IMR-90 (cell line): ENCODE results near the gene PPL. TPM values are rescaled to one million over a fixed set of nuclear protein-coding genes. Genes with fewer than 3 reads are reported as not detected.

Experiments used
- ATAC-seq: fragments of 200-7000 bp; cut with Tn5 transposase; 2 replicates; pipeline ENCODE4 v1.9.1; 2020; ENCODE audit warnings: low read depth, mild to moderate bottlenecking, moderate library complexity
- BruUV-seq: library from RNA; stranded (reverse); fragments of 400-500 nt; replicated peaks from 2 replicates; lab custom pipeline; 2021; lab: Mats Ljungman, UMichigan
- CTCF ChIA-PET: fragments of 300-600 bp; formaldehyde crosslinking; extraction: SDS; loops from one replicate; lab custom pipeline; 2021; ENCODE audit warnings: antibody characterized with exemption; lab: Yijun Ruan, JAX
- POLR2A ChIA-PET: fragments of 300-600 bp; sonication (Branson Sonifier 250); formaldehyde crosslinking; loops from one replicate; lab custom pipeline; 2022; ENCODE audit warnings: antibody characterized with exemption; ENCODE audit not compliant: unreplicated experiment; lab: Charles Lee
- DNase-seq: peaks from one replicate; pipeline ENCODE4 v3.0.0; 2013
- H2AFZ ChIP-seq: replicated peaks from 2 replicates; pipeline ENCODE3; 2013; ENCODE audit warnings: low read length, mild to moderate bottlenecking; ENCODE audit not compliant: poor library complexity
- H2AK5ac ChIP-seq: 2 replicates; pipeline ENCODE4 v1.6.1; 2013; ENCODE audit warnings: low read depth, low read length, inconsistent platforms
- H2AK9ac ChIP-seq: replicated peaks from 2 replicates; pipeline ENCODE3; 2013; ENCODE audit warnings: mild to moderate bottlenecking, low read depth, low read length, moderate library complexity; ENCODE audit not compliant: poor library complexity
- H2BK120ac ChIP-seq: 2 replicates; pipeline ENCODE4 v1.6.1; 2013; ENCODE audit warnings: low read depth, low read length, inconsistent platforms
- H2BK15ac ChIP-seq: 3 replicates; pipeline ENCODE4 v1.6.1; 2013; ENCODE audit warnings: low read depth, low read length, inconsistent platforms
- H2BK20ac ChIP-seq: 2 replicates; pipeline ENCODE4 v1.6.1; 2013; ENCODE audit warnings: low read depth, mild to moderate bottlenecking, inconsistent platforms, low read length, moderate library complexity
- H2BK5ac ChIP-seq: 2 replicates; pipeline ENCODE4 v1.6.1; 2013; ENCODE audit warnings: mild to moderate bottlenecking, low read depth, low read length, inconsistent platforms; ENCODE audit not compliant: poor library complexity, severe bottlenecking
- H3K14ac ChIP-seq: replicated peaks from 2 replicates; pipeline ENCODE4 v1.6.1; 2013; ENCODE audit warnings: low read depth, low read length, inconsistent platforms
- H3K18ac ChIP-seq: 2 replicates; pipeline ENCODE4 v1.6.1; 2013; ENCODE audit warnings: low read depth, low read length, control low read depth
- H3K23ac ChIP-seq: 2 replicates; pipeline ENCODE4 v1.6.1; 2013; ENCODE audit warnings: low read depth, low read length, inconsistent platforms
- H3K27ac ChIP-seq: 2 replicates; pipeline ENCODE4 v1.5.1; 2013; ENCODE audit warnings: mild to moderate bottlenecking, control low read depth, low read length; ENCODE audit not compliant: insufficient read depth
- H3K27me3 ChIP-seq: 2 replicates; pipeline ENCODE4 v1.6.1; 2013; ENCODE audit warnings: low read length; ENCODE audit not compliant: control insufficient read depth, insufficient read depth
- H3K36me3 ChIP-seq: 2 replicates; pipeline ENCODE4 v1.6.1; 2013; ENCODE audit warnings: low read length, mixed read lengths; ENCODE audit not compliant: control insufficient read depth, insufficient read depth
- H3K4ac ChIP-seq: 2 replicates; pipeline ENCODE4 v1.6.1; 2013; ENCODE audit warnings: low read depth, low read length, inconsistent platforms
- H3K4me1 ChIP-seq: 2 replicates; pipeline ENCODE4 v1.6.1; 2013; ENCODE audit warnings: low read length, mixed read lengths; ENCODE audit not compliant: control insufficient read depth, insufficient read depth
- H3K4me2 ChIP-seq: 2 replicates; pipeline ENCODE4 v1.6.1; 2013; ENCODE audit warnings: low read depth, mild to moderate bottlenecking, control low read depth, low read length, moderate library complexity
- H3K4me3 ChIP-seq: 2 replicates; pipeline ENCODE4 v1.5.1; 2013; ENCODE audit warnings: low read depth, mild to moderate bottlenecking, control low read depth, low read length, moderate library complexity; ENCODE audit not compliant: insufficient read depth
- H3K56ac ChIP-seq: 2 replicates; pipeline ENCODE4 v1.6.1; 2013; ENCODE audit warnings: low read length, inconsistent platforms; ENCODE audit not compliant: insufficient read depth; ENCODE audit errors: extremely low read depth
- H3K79me1 ChIP-seq, 2 experiments: 2 replicates each; pipeline ENCODE4 v1.6.1; 2013; ENCODE audit warnings: low read length in 2 of 2, inconsistent platforms in 1 of 2, low read depth in 1 of 2
- H3K9ac ChIP-seq: 2 replicates; pipeline ENCODE4 v1.6.1; 2013; ENCODE audit warnings: low read depth, low read length, control low read depth
- H3K9me1 ChIP-seq: 2 replicates; pipeline ENCODE4 v1.6.1; 2013; ENCODE audit warnings: low read length, inconsistent platforms; ENCODE audit not compliant: insufficient read depth
- H3K9me3 ChIP-seq: 2 replicates; pipeline ENCODE4 v1.6.1; 2013; ENCODE audit warnings: low read length; ENCODE audit not compliant: control insufficient read depth, insufficient read depth
- H4K20me1 ChIP-seq: 2 replicates; pipeline ENCODE4 v1.6.1; 2013; ENCODE audit warnings: low read length, inconsistent platforms; ENCODE audit not compliant: insufficient read depth
- H4K5ac ChIP-seq: 2 replicates; pipeline ENCODE4 v1.6.1; 2013; ENCODE audit warnings: mild to moderate bottlenecking, low read depth, low read length, control low read depth
- H4K8ac ChIP-seq, 2 experiments: 2 replicates each; pipeline ENCODE4 v1.6.1; 2013; ENCODE audit warnings: low read depth in 2 of 2, low read length in 2 of 2, control low read depth in 1 of 2, inconsistent platforms in 1 of 2
- H4K91ac ChIP-seq: 2 replicates; pipeline ENCODE4 v1.6.1; 2013; ENCODE audit warnings: low read depth, low read length, inconsistent platforms; ENCODE audit not compliant: insufficient read depth
- BHLHE40 ChIP-seq: fragments of 150-350 bp; IDR thresholded peaks from 2 replicates; pipeline ENCODE4 v1.6.1; 2016; ENCODE audit warnings: mild to moderate bottlenecking, low read depth, low read length
- CEBPB ChIP-seq: IDR thresholded peaks from 2 replicates; pipeline ENCODE4 v1.6.1; 2012; ENCODE audit warnings: low read depth, low read length, improper control_type of control experiment
- CHD1 ChIP-seq: IDR thresholded peaks from 2 replicates; pipeline ENCODE4 v1.6.1; 2012; ENCODE audit warnings: low read depth, low read length, improper control_type of control experiment
- CTCF ChIP-seq: conservative IDR thresholded peaks from 2 replicates; pipeline ENCODE4 v1.5.1; 2012; ENCODE audit warnings: mild to moderate bottlenecking, low read depth, low read length, improper control_type of control experiment
- ELK1 ChIP-seq: fragments of 150-350 bp; IDR thresholded peaks from 2 replicates; pipeline ENCODE4 v1.6.1; 2016; ENCODE audit warnings: low read depth, mild to moderate bottlenecking, low read length, moderate library complexity, borderline replicate concordance
- FOS ChIP-seq: fragments of 150-350 bp; IDR thresholded peaks from 2 replicates; pipeline ENCODE4 v1.6.1; 2016; ENCODE audit warnings: low read depth, low read length
- MAFK ChIP-seq: IDR thresholded peaks from 2 replicates; pipeline ENCODE4 v1.6.1; 2012; ENCODE audit warnings: low read depth, low read length, improper control_type of control experiment
- MAZ ChIP-seq: IDR thresholded peaks from 2 replicates; pipeline ENCODE4 v1.6.1; 2012; ENCODE audit warnings: low read depth, mild to moderate bottlenecking, low read length, improper control_type of control experiment, moderate library complexity, borderline replicate concordance
- MXI1 ChIP-seq: IDR thresholded peaks from 2 replicates; pipeline ENCODE4 v1.6.1; 2012; ENCODE audit warnings: low read depth, mild to moderate bottlenecking, low read length, moderate library complexity, borderline replicate concordance
- NFE2L2 ChIP-seq: fragments of 150-350 bp; IDR thresholded peaks from 2 replicates; pipeline ENCODE4 v1.6.1; 2016; ENCODE audit warnings: low read depth, mild to moderate bottlenecking, low read length
- POLR2A ChIP-seq: IDR thresholded peaks from 2 replicates; pipeline ENCODE4 v1.6.1; 2012; ENCODE audit warnings: mild to moderate bottlenecking, low read depth, low read length
- RAD21 ChIP-seq: IDR thresholded peaks from 2 replicates; pipeline ENCODE4 v1.6.1; 2012; ENCODE audit warnings: low read length, improper control_type of control experiment
- RCOR1 ChIP-seq: IDR thresholded peaks from 2 replicates; pipeline ENCODE4 v1.6.1; 2012; ENCODE audit warnings: mild to moderate bottlenecking, low read length, improper control_type of control experiment; ENCODE audit not compliant: insufficient replicate concordance
- RFX5 ChIP-seq: IDR thresholded peaks from 2 replicates; pipeline ENCODE4 v1.8.0; 2012; ENCODE audit warnings: low read depth, mild to moderate bottlenecking, low read length, moderate library complexity
- SMC3 ChIP-seq: fragments of 150-350 bp; IDR thresholded peaks from 2 replicates; pipeline ENCODE4 v1.6.1; 2016; ENCODE audit warnings: low read depth, mild to moderate bottlenecking, antibody characterized with exemption, low read length, moderate library complexity
- USF2 ChIP-seq: fragments of 150-350 bp; IDR thresholded peaks from 2 replicates; pipeline ENCODE4 v1.6.1; 2017; ENCODE audit warnings: mild to moderate bottlenecking, antibody characterized with exemption, low read length, low read depth
- whole genome bisulfite sequencing, 2 experiments: methylation state at CpG; one replicate each; pipeline versions ENCODE4 v1.1.5 to v1.1.7; 2013; ENCODE audit warnings: missing lambda C conversion rate in 2 of 2; ENCODE audit not compliant: insufficient read length in 1 of 2; ENCODE audit errors: extremely low coverage in 2 of 2; 5-methylcytosine and 5-hydroxymethylcytosine counted together
- dilution Hi-C: fragments of 300-500 bp; cut with HindIII; formaldehyde crosslinking; loops from one replicate; pipeline ENCODE4 v1.14.3; 2018; ENCODE audit warnings: low sequenced_read_pairs; ENCODE audit not compliant: unreplicated experiment
- in situ Hi-C: fragments of 300-500 bp; cut with MboI; formaldehyde crosslinking; loops from 3 replicates; pipeline ENCODE4 v1.14.3; 2019; ENCODE audit warnings: low sequenced_read_pairs, inconsistent platforms, mixed read lengths
- intact Hi-C: fragments of 100-400 bp; cut with micrococcal nuclease; formaldehyde crosslinking; loops from 2 replicates; pipeline ENCODE4 v1.10.0; 2022
- polyA plus RNA-seq, 3 experiments: library from polyadenylated mRNA; depleted of rRNA; stranded (reverse); fragments of >200 nt; gene quantifications; 2 replicates each; pipeline ENCODE4 v1.2.3, GENCODE V29; 2012; ENCODE audit warnings: low replicate concordance in 1 of 3
- total RNA-seq: library from RNA; depleted of rRNA; stranded (reverse); fragments of >200 nt; gene quantifications from 2 replicates; pipeline ENCODE4 v1.2.3, GENCODE V29; 2012

The PPL gene
- total and polyA plus RNA-seq, 2 of the 4 experiments (the other 2 are of a cell fraction) = 0.34 to 0.36 TPM

GRCh38 chr16:4918781-4919251 lies 18.1 kb downstream of the PPL start:
- H2AFZ ChIP-seq = no peak overlapping the region
- H2AK9ac ChIP-seq = no peak overlapping the region
- H3K9me3 ChIP-seq = no peaks in the 10 kb centered on the region
- no peak overlapping the region for H3K56ac ChIP-seq
- no peak overlapping the region for H2BK120ac ChIP-seq
- no peaks in the 10 kb centered on the region for H3K36me3 ChIP-seq
- H3K4me2 ChIP-seq = no peak overlapping the region
- no peak overlapping the region for H4K91ac ChIP-seq
- no peak overlapping the region for H3K9ac ChIP-seq
- H4K20me1 ChIP-seq = 0 out of 2 replicates have a peak, but pooled peaks cover 4% of the 10 kb centered on the region
- in situ Hi-C loops (no loop called here), intact Hi-C loops (no loop called here), dilution Hi-C loops (no loop called here)
- DNase-seq (no peak), ATAC-seq (no peak)
- peaks cover 14% of the 10 kb centered on the region for H3K4me1 ChIP-seq
- no peaks in the 10 kb centered on the region for H3K79me1 ChIP-seq
- H2BK15ac ChIP-seq = no peak overlapping the region
- H4K5ac ChIP-seq = no peak overlapping the region
- ChIA-PET CTCF (no interaction called here), POLR2A (no interaction called here)
- H3K27ac ChIP-seq = no peak overlapping the region
- no peak overlapping the region for H3K4ac ChIP-seq
- WGBS, 2 experiments = 85% methylated on average over 5 of the region's 13 CpGs; no CpG with 5 or more reads in 1 of the 2 experiments
- no peak overlapping the region for H3K23ac ChIP-seq
- H4K8ac ChIP-seq = no peak overlapping the region
- TF ChIP-seq NFE2L2 (no peak), SMC3 (no peak), MXI1 (no peak), RAD21 (no peak), CHD1 (no peak), RFX5 (no peak), CTCF (no peak), USF2 (no peak), ELK1 (no peak), CEBPB (no peak), POLR2A (no peak), RCOR1 (no peak), MAFK (no peak), BHLHE40 (no peak), MAZ (no peak), FOS (no peak)
- no peak overlapping the region for H2AK5ac ChIP-seq
- H3K18ac ChIP-seq = no peak overlapping the region
- no peak overlapping the region for H3K14ac ChIP-seq
- no peak overlapping the region for H2BK20ac ChIP-seq
- no peaks in the 10 kb centered on the region for H3K9me1 ChIP-seq
- no peak overlapping the region for H3K4me3 ChIP-seq
- H2BK5ac ChIP-seq = no peak overlapping the region
- H3K27me3 ChIP-seq = peaks cover 9% of the 10 kb centered on the region
- BruUV-seq = no TSS peak
